Activated T-helper 2 cell treated with anti-CD3 and anti-CD28 coated beads, Interferon-gamma antibody, Interleukin-2, Interleukin-4, amounts not matched to agents 10 μg/mL and 5 μg/mL and 100 μg/mL, durations not matched to agents 14 hours and 24 hours and 36 hours (primary cell): ENCODE data around the gene FXR1. TPM values are rescaled to one million over a fixed set of nuclear protein-coding genes. Genes with fewer than 3 reads are reported as not detected.
"Not testable (repeated sequence)": the region's sequence is repeated elsewhere in the genome, so short reads cannot be mapped to it uniquely, and the experiment has no call there.

Experiments
- DNase-seq: peaks from one replicate; pipeline ENCODE4 v3.0.0; 2021; ENCODE audit warnings: low spot score
- H3K27ac Mint-ChIP-seq: one replicate; pipeline ENCODE4 v1.8.0; 2021; ENCODE audit warnings: mixed read lengths
- H3K27me3 Mint-ChIP-seq: one replicate; pipeline ENCODE4 v1.8.0; 2021; ENCODE audit warnings: low read depth, mixed read lengths
- H3K36me3 Mint-ChIP-seq: one replicate; pipeline ENCODE4 v1.8.0; 2021; ENCODE audit warnings: low read depth, mixed read lengths
- H3K4me1 Mint-ChIP-seq: one replicate; pipeline ENCODE4 v1.8.0; 2021; ENCODE audit warnings: low read depth, mixed read lengths
- H3K4me3 Mint-ChIP-seq: one replicate; pipeline ENCODE4 v1.8.0; 2021; ENCODE audit warnings: low read depth, mild to moderate bottlenecking, moderate library complexity, mixed read lengths
- H3K9me3 Mint-ChIP-seq: one replicate; pipeline ENCODE4 v1.8.0; 2021; ENCODE audit warnings: mixed read lengths
- intact Hi-C: fragments of 100-400 bp; cut with micrococcal nuclease; formaldehyde crosslinking; loops from one replicate; pipeline ENCODE4 v1.15.1; 2023
- total RNA-seq: library from RNA; stranded (reverse); gene quantifications from 2 replicates; pipeline ENCODE4 v1.2.3, GENCODE V29; 2022

The FXR1 gene
- total RNA-seq, result 163 and 170 TPM in 2 replicates

DNA sequence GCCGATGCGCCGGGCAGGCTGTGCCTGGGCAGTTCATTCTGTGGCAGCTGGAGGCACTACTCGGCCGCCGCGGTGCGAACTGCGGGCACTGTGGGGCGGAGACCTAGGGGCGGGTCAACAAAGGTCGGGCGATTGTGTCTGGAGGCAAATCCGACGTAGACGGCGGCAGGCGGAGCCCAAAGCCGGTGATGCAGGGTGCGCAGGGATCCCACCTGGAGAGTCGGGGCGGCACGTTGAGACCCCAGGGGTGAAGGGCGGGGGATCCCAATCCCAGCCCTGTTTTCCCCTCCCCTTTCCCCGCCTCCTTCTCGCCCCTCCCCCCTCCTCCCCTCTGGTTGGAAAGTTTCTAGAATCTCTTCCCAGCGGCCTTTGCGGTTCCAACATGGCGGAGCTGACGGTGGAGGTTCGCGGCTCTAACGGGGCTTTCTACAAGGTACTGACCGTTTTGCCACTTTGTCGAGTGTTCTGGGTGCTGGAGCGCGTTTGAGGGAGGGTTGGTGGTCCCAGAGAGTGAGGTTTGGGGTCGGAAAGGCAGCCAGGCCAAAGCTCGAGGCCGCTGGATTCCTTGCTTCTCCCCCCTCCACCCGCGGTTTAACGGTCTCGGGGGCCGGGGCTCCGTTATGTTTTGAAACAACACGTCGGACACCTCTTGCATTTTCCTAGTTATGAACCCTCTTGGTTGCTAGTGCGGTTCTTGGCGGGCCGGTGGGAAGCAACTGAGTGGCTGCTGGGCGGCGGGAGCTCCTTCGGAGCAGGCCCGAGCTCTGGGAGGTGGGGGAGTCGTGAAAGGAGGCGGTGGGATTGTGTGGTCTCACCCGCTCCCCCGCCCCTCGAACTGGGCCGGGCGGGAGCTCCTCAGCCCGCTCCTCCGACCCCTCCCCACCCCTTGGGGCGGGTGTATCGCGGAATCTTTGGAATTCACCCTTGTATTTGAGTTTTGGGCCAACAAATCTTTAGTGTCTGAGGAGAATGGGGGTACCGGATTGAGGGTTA lies at the start of gene FXR1:
Gene FXR1 (plus strand): TSS at position 367 of the 993 bp plus-strand sequence. CDS start 16 bp downstream, at position 383.
- intact Hi-C loops, result loop anchor here (1.0 to 5.0 kb wide), 4 partner anchors 45 to 1260 kb away; partner anchors contain the start of genes DNAJC19, TTC14 and USP13
- Mint-ChIP-seq H3K36me3 (peaks cover 41% of the 10 kb centered on the region), H3K4me1 (peaks cover 31% of the 10 kb centered on the region), H3K9me3 (no peaks in the 10 kb centered on the region), H3K4me3 (peak within 1 kb of the TSS; percentile 99), H3K27me3 (no peaks in the 10 kb centered on the region), H3K27ac (peak within 1 kb of the TSS; percentile 95)
- DNase-seq, result peak; percentile 79

DNA sequence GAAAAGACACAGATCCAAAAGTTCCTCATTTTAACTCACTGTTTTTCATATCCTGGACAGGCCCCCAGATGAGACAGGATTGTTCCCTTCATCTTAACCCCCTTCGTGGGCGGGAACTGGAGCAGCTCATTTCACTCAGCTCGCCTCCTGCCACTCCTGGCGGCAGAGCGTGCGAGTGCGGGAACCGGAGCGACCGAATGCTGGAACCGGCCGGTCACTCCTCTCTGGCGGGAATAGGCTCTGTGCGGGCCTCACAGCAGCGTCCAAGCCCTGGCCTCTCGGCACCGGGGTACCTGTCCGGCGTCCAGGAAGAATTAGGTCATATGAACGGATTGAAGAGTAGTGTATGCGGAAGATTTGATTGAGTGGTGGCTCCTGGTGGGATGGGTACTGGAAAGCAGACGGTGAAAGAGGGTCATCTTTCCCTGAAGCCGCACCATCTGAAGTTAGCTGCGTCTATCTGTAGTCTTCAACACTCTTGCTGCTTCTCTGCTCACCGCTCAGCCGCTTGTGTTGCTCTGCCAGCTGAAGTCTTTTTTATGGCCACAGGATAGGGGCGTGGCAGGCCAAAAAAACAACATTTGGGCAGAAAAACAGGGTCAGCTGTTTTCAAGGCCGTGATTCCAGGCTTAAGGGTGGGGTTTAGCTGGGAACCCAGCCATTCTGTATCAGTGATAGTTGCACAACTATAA lies 42.3 kb upstream of the FXR1 start:
- no peaks in the 10 kb centered on the region for H3K36me3 Mint-ChIP-seq
- no peaks in the 10 kb centered on the region for H3K9me3 Mint-ChIP-seq
- peaks cover 2% of the 10 kb centered on the region for H3K4me1 Mint-ChIP-seq
- H3K27ac Mint-ChIP-seq, result no peak overlapping the region
- intact Hi-C loops, result no loop called here
- H3K27me3 Mint-ChIP-seq, result peaks cover 17% of the 10 kb centered on the region
- no peak for DNase-seq
- H3K4me3 Mint-ChIP-seq, result no peak overlapping the region

DNA sequence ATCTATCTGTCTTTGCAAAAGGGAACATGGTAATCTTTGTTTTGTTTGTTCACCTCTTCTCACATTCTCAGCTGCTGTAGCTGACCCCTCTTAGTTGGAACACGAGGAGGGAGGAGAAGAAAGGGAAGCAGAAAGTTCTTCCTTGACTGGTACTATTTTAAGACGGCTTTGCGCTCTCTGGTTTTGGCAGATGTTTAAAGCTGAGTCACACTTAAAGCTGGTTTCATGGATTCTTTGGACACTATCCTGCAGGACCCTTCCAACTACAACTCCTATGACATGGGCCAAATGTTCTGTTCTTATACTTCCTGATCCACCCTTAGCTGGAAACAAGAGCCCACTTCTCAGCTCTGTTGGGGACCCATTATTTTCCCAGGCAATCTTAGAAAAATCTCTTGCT lies 40.6 kb upstream of the FXR1 start:
- Mint-ChIP-seq H3K4me3 (no peak overlapping the region), H3K27ac (no peak overlapping the region), H3K4me1 (peaks cover 2% of the 10 kb centered on the region), H3K9me3 (no peaks in the 10 kb centered on the region), H3K27me3 (peaks cover 23% of the 10 kb centered on the region), H3K36me3 (no peaks in the 10 kb centered on the region)
- intact Hi-C loops, result no loop called here
- no peak for DNase-seq

DNA sequence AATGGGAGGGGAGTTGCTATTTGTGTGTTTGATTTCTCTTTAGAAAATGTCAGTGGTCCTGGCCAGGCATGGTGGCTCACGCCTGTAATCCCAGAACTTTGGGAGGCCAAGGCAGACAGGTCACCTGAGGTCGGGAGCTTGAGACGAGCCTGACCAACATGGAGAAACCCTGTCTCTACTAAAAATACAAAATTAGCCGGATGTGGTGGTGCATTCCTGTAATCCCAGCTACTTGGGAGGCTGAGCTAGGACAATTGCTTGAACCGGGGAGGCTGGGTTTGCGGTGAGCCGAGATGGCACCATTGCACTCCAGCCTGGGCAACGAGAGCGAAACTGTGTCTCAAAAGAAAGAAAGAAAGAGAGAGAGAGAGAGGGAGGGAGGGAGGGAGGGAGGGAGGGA lies 40.0 kb upstream of the FXR1 start:
- peaks cover 25% of the 10 kb centered on the region for H3K27me3 Mint-ChIP-seq
- DNase-seq, intact Hi-C loops, H3K4me1 Mint-ChIP-seq, H3K9me3 Mint-ChIP-seq, H3K36me3 Mint-ChIP-seq, H3K4me3 Mint-ChIP-seq, H3K27ac Mint-ChIP-seq: not testable (repeated sequence)

DNA sequence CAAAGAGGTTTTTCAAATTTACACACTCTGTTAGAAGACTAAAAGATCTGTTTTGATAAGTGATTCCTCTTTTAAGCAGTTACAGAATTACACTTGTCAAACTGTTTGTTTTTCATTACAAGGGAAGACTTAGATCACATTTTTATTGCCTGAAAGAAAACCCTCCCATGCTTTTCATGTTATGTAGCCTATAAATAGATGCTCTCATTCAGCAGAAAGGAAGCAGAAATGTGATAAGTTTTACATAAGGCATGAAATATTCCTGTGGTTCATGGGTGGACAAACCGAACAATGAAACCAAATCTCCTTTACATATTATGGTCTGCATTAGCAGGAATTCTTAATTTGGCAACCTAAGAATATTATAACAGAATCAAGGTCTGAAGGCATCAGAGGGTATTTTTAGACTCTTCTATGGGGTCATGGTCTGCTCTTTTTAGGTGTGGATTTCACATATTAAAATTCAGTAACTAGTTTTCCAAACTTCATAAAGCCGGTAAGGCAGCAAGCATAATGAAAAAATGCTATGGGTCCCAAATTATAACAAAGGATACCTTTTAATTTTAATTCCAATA lies 37.3 kb upstream of the FXR1 start:
- intact Hi-C loops, result no loop called here
- Mint-ChIP-seq H3K27me3 (peaks cover 17% of the 10 kb centered on the region), H3K4me3 (no peak overlapping the region), H3K9me3 (no peaks in the 10 kb centered on the region), H3K27ac (no peak overlapping the region), H3K36me3 (no peaks in the 10 kb centered on the region), H3K4me1 (no peaks in the 10 kb centered on the region)
- DNase-seq, result no peak

DNA sequence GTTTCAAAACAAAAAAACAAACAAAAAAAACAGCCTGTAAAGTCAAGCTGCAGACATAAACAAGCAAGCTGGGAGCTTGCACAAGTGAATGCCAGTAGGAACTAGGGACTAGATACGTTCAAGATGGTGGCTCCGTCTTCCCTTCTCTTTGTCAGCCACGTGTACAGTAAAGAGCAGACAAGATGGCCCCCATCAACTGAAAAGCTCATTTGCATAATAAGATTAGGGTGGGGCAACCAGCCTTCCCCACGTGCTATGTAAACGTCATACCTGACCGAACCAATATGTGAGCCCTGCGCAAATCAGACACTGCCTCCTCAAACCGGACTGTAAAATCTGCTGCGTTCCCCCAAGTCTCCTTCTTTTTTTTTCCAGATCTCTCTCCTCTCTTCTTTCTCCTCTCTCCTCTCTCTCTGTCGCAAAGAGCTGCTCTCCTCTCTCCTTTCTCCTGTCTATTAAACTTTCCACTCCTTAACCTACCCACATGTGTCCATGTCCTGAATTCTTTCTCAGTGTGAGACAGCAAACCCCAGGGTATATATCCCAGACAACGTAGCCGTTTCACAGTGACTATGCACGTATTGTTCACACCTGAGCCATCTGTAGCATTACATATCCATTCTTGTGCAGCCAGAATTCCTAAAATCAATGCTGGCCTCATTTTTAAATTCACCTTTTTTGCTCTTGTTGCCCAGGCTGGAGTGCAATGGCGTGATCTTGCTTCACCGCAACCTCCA lies 31.2 kb upstream of the FXR1 start:
- H3K4me3 Mint-ChIP-seq, result no peak overlapping the region
- H3K27me3 Mint-ChIP-seq, result peaks cover 7% of the 10 kb centered on the region
- H3K9me3 Mint-ChIP-seq, result no peaks in the 10 kb centered on the region
- intact Hi-C loops, result no loop called here
- no peak overlapping the region for H3K27ac Mint-ChIP-seq
- no peak for DNase-seq
- H3K36me3 Mint-ChIP-seq, result no peaks in the 10 kb centered on the region
- H3K4me1 Mint-ChIP-seq, result no peaks in the 10 kb centered on the region

DNA sequence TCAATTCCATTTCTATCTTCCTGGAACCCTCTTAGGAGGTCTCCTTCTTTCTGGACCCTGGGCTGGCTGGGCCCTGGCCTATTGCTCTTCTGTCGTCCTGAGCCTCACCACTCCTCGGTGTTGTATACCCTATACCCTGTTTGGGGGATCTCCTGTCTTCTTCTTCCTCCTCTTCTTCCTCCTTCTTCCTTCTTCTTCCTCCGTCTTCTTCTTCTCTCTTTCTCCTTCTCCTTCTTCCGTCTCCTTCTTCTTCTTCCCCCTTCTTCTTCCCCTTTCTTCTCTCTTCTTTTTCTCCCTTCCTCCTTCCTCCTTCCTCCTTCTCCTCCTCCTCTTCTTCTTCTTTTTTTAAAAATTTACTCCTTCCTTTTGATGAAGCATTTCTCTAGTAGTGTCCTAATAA lies 30.4 kb upstream of the FXR1 start:
- intact Hi-C loops, result no loop called here

DNA sequence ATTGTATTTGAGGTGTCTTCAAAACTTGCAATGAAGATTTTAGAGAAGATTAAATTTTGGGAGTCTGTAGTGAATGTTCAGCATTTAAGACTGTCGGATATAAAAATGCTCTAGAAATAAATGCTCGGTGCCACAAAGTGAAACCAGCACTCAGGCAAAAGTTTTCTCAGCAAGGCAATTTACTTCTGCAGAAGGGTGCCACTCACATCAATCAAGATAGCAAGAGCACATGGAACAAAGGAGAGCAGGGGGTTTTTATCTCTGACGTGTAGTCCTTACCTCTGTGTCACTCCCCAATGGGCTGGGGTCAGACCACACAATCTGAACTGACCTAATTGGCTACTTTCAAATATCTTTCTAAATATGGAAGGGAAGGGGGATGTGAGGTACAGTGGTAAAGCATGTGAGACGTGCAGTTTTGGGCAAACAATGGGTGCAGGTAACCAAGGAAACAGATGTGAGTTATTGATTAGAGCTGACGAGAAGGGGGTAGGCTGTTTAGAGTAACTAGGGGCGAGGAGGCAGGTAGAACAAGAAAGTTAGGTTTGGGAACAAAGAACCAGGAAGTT lies 23.4 kb upstream of the FXR1 start:
- no peaks in the 10 kb centered on the region for H3K36me3 Mint-ChIP-seq
- DNase-seq, result no peak
- no peaks in the 10 kb centered on the region for H3K27me3 Mint-ChIP-seq
- H3K27ac Mint-ChIP-seq, result no peak overlapping the region
- H3K9me3 Mint-ChIP-seq, result peaks cover 13% of the 10 kb centered on the region
- no peaks in the 10 kb centered on the region for H3K4me1 Mint-ChIP-seq
- no peak overlapping the region for H3K4me3 Mint-ChIP-seq
- intact Hi-C loops, result no loop called here

More for the DNA sequence above, 30.4 kb upstream of the FXR1 start:
- H3K36me3 Mint-ChIP-seq, result no peaks in the 10 kb centered on the region
- peaks cover under 1% of the 10 kb centered on the region for H3K27me3 Mint-ChIP-seq
- H3K4me1 Mint-ChIP-seq, result no peaks in the 10 kb centered on the region
- DNase-seq, result no peak
- H3K27ac Mint-ChIP-seq, result no peak overlapping the region
- no peak overlapping the region for H3K4me3 Mint-ChIP-seq
- no peaks in the 10 kb centered on the region for H3K9me3 Mint-ChIP-seq

DNA sequence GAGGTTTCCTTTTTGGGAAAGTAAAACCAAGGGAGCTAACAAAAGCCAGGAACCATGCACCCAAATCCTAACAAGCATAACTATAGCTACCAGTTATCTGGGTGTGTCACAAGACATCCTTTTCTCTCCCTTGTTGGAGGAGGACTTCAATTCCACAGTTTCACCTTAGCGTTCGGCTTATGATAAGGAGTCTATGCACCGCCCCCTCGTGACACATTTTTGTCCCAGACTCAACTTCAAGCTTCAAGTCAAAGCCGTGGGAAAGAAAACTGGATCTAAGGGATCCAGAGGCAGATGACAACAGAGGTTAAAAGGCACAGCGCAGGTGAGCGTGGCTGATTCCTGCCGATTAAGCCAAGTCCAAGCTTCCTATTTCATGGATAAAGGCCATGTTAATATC lies 13.9 kb upstream of the FXR1 start:
- intact Hi-C loops, result no loop called here
- Mint-ChIP-seq H3K9me3 (no peaks in the 10 kb centered on the region), H3K27me3 (no peaks in the 10 kb centered on the region), H3K4me1 (no peaks in the 10 kb centered on the region), H3K27ac (no peak overlapping the region), H3K4me3 (no peak overlapping the region), H3K36me3 (no peaks in the 10 kb centered on the region)
- DNase-seq, result no peak

DNA sequence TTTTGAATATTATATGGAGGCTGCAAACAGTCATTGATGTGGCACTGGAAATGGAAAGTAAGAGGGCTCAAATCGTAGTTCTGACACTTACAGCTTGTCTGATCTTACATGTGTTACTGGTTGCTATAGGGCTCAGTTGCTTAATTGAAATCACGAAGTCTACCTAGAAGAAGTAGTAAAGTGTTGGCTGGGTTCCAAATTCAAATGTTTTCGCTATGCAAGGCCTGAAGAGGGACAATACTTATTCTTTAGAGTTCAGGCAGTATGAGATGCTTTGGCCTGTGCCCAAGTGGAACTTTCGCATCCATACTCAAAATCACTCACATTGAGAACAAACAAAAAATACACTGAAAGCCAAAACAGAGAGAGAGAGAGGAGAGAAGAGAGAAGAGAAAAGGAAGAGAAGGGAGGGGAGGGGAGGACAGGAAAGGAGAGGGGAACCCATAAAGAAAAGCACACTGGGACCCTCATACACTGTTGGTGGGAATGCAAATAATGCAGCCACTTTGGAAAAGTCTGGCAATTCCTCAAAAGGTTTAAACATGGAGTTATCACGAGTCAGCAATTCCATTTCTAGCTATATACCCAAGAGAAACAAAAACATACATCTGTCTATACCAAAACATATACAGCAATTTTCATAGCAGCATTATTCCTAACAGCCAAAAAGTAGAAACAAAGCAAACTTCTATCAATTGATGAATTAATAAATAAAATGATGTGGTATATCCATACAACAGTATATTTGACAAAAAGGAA lies 2.9 kb upstream of the FXR1 start:
- intact Hi-C loops, result loop anchor here (5.0 kb wide), 2 partner anchors 48 to 1257 kb away; partner anchors contain the start of gene USP13
- Mint-ChIP-seq H3K36me3 (peaks cover 16% of the 10 kb centered on the region), H3K27ac (no peak overlapping the region), H3K4me3 (no peak overlapping the region), H3K9me3 (peaks cover 4% of the 10 kb centered on the region), H3K4me1 (peaks cover 16% of the 10 kb centered on the region), H3K27me3 (no peaks in the 10 kb centered on the region)
- DNase-seq, result no peak

DNA sequence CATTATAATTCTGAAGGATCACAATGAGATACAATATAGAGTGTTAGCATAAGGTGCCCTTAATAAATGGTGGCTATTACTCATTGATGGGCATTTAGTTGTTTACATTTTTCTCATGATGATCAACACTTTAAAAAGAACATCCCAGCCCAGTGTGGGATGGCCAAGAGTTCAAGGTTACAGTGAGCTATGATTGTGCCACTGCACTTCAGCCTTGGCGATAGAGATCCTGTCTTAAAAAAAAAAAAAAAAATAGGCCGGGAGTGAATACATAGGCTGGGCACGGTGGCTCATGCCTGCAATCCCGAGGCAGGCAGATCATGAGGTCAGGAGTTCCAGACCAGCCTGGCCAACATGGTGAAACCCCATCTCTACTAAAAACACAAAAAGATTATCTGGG lies 1.6 kb upstream of the FXR1 start:
- no peak for DNase-seq
- intact Hi-C loops, result loop anchor here (5.0 kb wide), 2 partner anchors 46 to 1259 kb away; partner anchors contain the start of gene USP13
- Mint-ChIP-seq H3K27me3 (no peaks in the 10 kb centered on the region), H3K4me3 (peak overlapping the region; percentile 39), H3K9me3 (peaks cover 3% of the 10 kb centered on the region), H3K27ac (no peak overlapping the region), H3K4me1 (peaks cover 25% of the 10 kb centered on the region), H3K36me3 (peaks cover 26% of the 10 kb centered on the region)
